Fibroblast of lung (primary cell): ENCODE data around the gene GATA3. TPM values are rescaled to one million over a fixed set of nuclear protein-coding genes. Genes with fewer than 3 reads are reported as not detected.

ENCODE experiments used
- DNase-seq, 2 donors: peaks; one replicate each; pipeline versions ENCODE4 v3.0.0 to v3.0.0-alpha.2; 2010; ENCODE audit warnings: low read depth in 2 of 2
- H2AFZ ChIP-seq: 2 replicates; pipeline ENCODE4 v1.5.1; 2012; ENCODE audit warnings: low read length, control low read depth, inconsistent platforms
- H3K27ac ChIP-seq: 2 replicates; pipeline ENCODE4 v1.5.1; 2011; ENCODE audit warnings: low read length, control low read depth; ENCODE audit not compliant: insufficient read depth
- H3K27me3 ChIP-seq: 2 replicates; pipeline ENCODE4 v1.5.1; 2011; ENCODE audit warnings: mild to moderate bottlenecking, low read length; ENCODE audit not compliant: control insufficient read depth, insufficient read depth
- H3K36me3 ChIP-seq: 2 replicates; pipeline ENCODE4 v1.5.1; 2011; ENCODE audit warnings: low read length; ENCODE audit not compliant: control insufficient read depth, insufficient read depth
- H3K4me1 ChIP-seq: 2 replicates; pipeline ENCODE4 v1.5.1; 2011; ENCODE audit warnings: low read length; ENCODE audit not compliant: control insufficient read depth, insufficient read depth; ENCODE audit errors: extremely low read depth
- H3K4me2 ChIP-seq: 2 replicates; pipeline ENCODE4 v1.5.1; 2011; ENCODE audit warnings: low read length, control low read depth; ENCODE audit not compliant: insufficient read depth; ENCODE audit errors: extremely low read depth
- H3K4me3 ChIP-seq, 4 experiments: fragments of 200-600 bp in 1 of 4; sonication (generic) in 1 of 4; replicated peaks in 1 of 4; 2 replicates each; pipeline ENCODE4 v1.5.1; 2011 to 2016; ENCODE audit warnings: low read length in 4 of 4, low read depth in 3 of 4, mild to moderate bottlenecking in 3 of 4, control low read depth in 2 of 4, inconsistent platforms in 1 of 4, mixed read lengths in 1 of 4; ENCODE audit not compliant: insufficient read depth in 1 of 4; ENCODE audit errors: control extremely low read depth in 1 of 4
- H3K79me2 ChIP-seq: 2 replicates; pipeline ENCODE4 v1.5.1; 2012; ENCODE audit warnings: mild to moderate bottlenecking, low read length, inconsistent platforms; ENCODE audit not compliant: control insufficient read depth, insufficient read depth
- H3K9ac ChIP-seq: 2 replicates; pipeline ENCODE4 v1.5.1; 2011; ENCODE audit warnings: mild to moderate bottlenecking, low read length, control low read depth; ENCODE audit not compliant: insufficient read depth
- H3K9me3 ChIP-seq: 2 replicates; pipeline ENCODE4 v1.5.1; 2012; ENCODE audit warnings: low read depth, low read length; ENCODE audit not compliant: control insufficient read depth, insufficient read depth
- H4K20me1 ChIP-seq: 2 replicates; pipeline ENCODE4 v1.5.1; 2011; ENCODE audit warnings: low read length; ENCODE audit not compliant: control insufficient read depth, insufficient read depth; ENCODE audit errors: extremely low read depth
- EZH2 ChIP-seq: IDR thresholded peaks from 2 replicates; pipeline ENCODE4 v1.5.1; 2012; ENCODE audit warnings: low read length, control low read depth, mild to moderate bottlenecking; ENCODE audit errors: missing control alignments
- polyA plus RNA-seq, 2 donors: library from polyadenylated mRNA; depleted of rRNA in 1 of 2; stranded (reverse) in 1 of 2; unstranded in 1 of 2; fragments of >200 nt; gene quantifications; 2 replicates each; pipeline ENCODE4 v1.2.1, GENCODE V29; 2011 to 2012; ENCODE audit warnings: missing spikeins in 1 of 2
- total RNA-seq: library from RNA; depleted of rRNA; stranded (reverse); fragments of >200 nt; gene quantifications from 2 replicates; pipeline ENCODE4 v1.2.1, GENCODE V29; 2014
- TF ChIP-seq, protein P1 (sequence below), 2 donors: IDR thresholded peaks in 1 of 2; conservative IDR thresholded peaks in 1 of 2; 1 replicate in 1 of 2; 2 replicates in 1 of 2; pipeline ENCODE4 v1.5.1; 2011 to 2012; ENCODE audit warnings: low read length in 2 of 2, control low read depth in 1 of 2, inconsistent platforms in 1 of 2, low read depth in 1 of 2, mild to moderate bottlenecking in 1 of 2

The GATA3 gene
- total and polyA plus RNA-seq, 2 donors (not counting 1 experiment from before 2014, with no cell fraction given), result not detected

DNA sequence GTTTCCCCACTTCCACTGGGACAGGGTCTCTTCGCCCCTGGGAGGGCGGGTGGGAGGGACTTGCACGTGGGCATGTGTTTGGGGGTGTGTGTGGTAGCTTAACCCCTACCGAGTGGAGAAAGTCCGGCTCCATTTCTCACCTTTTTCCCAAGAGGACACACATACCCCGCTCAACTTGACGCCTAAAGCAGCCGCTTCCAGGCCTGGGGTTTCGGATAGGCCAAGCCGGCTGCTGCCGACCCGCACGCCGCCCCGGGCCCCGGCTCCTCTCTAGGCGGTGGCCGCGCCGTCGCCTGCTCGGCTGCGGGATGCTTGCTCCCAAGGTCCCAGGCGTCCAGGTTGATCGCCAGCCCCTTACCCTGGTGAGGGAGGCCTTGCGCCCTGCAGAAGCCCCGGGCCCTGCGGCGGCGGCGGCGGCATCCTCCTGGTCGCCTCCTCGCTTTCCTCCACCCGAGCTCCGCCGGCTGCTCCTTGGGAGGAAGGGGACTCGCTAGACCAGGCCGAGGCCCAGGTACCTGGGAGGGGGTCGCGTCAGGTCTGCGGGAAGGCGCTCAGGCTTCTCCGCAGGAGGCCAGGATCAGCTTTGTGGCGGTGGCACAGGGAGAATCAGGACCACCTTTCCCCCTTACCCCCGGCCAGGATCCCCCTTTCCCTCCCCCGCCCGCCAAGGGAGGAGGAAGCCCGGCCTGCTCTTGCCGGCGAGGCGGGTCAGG, 3.2 kb upstream of the GATA3 start:
- Histone ChIP-seq H3K4me3 (no peak overlapping the region), H3K9ac (no peak overlapping the region), H3K27me3 (peaks cover 83% of the 10 kb centered on the region), H3K27ac (no peak overlapping the region), H3K9me3 (no peaks in the 10 kb centered on the region), H3K36me3 (no peaks in the 10 kb centered on the region), H4K20me1 (no peaks in the 10 kb centered on the region), H3K4me2 (no peak overlapping the region), H2AFZ (no peak overlapping the region), H3K4me1 (peaks cover 5% of the 10 kb centered on the region), H3K79me2 (no peaks in the 10 kb centered on the region)
- TF ChIP-seq EZH2, result peak; percentile 88
- TF ChIP-seq, protein P1, sequence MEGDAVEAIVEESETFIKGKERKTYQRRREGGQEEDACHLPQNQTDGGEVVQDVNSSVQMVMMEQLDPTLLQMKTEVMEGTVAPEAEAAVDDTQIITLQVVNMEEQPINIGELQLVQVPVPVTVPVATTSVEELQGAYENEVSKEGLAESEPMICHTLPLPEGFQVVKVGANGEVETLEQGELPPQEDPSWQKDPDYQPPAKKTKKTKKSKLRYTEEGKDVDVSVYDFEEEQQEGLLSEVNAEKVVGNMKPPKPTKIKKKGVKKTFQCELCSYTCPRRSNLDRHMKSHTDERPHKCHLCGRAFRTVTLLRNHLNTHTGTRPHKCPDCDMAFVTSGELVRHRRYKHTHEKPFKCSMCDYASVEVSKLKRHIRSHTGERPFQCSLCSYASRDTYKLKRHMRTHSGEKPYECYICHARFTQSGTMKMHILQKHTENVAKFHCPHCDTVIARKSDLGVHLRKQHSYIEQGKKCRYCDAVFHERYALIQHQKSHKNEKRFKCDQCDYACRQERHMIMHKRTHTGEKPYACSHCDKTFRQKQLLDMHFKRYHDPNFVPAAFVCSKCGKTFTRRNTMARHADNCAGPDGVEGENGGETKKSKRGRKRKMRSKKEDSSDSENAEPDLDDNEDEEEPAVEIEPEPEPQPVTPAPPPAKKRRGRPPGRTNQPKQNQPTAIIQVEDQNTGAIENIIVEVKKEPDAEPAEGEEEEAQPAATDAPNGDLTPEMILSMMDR (conservative IDR thresholded peaks at IDR 0.05 in 1 of 2, IDR thresholded peaks at IDR 0.05 in 1 of 2; ENCODE audit: low read depth in 1 of 2, low read length in 2 of 2), result no peak
- no peak for DNase-seq

DNA sequence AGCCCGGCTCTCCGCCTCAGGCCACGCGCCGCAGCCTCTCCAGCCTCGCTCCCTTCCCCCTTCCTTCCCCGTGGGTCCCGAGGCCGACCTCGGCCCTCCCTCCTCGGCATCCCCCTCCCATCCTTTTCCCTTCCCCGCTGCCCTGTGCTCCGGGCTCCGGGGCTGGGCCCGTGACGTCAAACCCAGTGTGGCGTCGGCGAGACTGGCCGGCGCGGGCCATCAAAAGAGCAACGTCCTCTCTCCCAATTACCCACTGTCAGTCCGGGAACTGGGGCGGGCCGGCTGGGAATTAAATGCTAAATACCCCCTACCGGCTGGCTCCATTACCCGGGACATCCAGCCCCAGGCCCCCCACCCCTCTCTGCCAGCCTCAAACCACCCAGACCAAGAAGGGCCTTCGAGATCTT, 2.6 kb upstream of the GATA3 start:
- DNase-seq, result no peak
- Histone ChIP-seq H3K4me2 (no peak overlapping the region), H3K79me2 (no peaks in the 10 kb centered on the region), H3K36me3 (no peaks in the 10 kb centered on the region), H3K9me3 (no peaks in the 10 kb centered on the region), H3K4me3 (no peak overlapping the region), H4K20me1 (no peaks in the 10 kb centered on the region), H2AFZ (no peak overlapping the region), H3K27ac (no peak overlapping the region), H3K9ac (no peak overlapping the region), H3K4me1 (peaks cover 5% of the 10 kb centered on the region), H3K27me3 (peaks cover 83% of the 10 kb centered on the region)
- TF ChIP-seq, protein P1 (conservative IDR thresholded peaks at IDR 0.05 in 1 of 2, IDR thresholded peaks at IDR 0.05 in 1 of 2; ENCODE audit: low read depth in 1 of 2, low read length in 2 of 2), result no peak
- TF ChIP-seq EZH2, result no peak

DNA sequence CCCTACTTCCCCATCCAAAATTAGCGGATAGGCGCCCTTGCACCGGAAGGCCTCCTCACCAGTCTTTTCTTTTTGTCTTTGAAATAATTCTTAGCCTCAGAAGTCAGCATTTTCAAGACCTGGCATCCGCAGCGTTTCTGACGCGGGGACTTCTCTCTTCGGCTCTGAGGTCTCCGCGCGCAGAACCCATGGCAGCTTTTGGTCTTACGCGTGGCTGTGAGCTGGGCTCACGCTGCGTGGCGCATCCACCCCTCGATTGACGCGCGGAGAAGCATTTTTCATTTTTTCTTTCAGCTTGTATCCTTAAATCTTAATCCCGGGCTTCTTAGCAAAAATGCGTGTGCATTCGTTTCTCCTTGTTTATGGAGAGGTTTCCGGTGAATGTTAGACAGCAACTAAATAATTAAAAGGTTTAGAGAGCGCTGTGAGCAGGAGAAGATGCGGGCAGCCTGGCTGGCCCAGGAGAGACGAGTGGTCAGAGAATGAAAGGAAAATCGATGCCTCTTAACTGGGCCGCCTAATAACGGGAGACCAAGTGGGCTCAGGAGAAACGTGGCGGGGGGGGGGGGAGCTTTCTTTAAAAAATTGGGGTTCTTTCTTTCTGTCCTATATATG, 2.0 kb upstream of the GATA3 start:
- Histone ChIP-seq H3K4me2 (no peak overlapping the region), H4K20me1 (no peaks in the 10 kb centered on the region), H3K27ac (no peak overlapping the region), H3K4me1 (peaks cover 5% of the 10 kb centered on the region), H3K9ac (no peak overlapping the region), H3K27me3 (peaks cover 81% of the 10 kb centered on the region), H3K4me3 (no peak overlapping the region), H3K36me3 (no peaks in the 10 kb centered on the region), H3K9me3 (no peaks in the 10 kb centered on the region), H2AFZ (no peak overlapping the region), H3K79me2 (no peaks in the 10 kb centered on the region)
- DNase-seq, result peak in 1 of 2 donors; percentile 31
- TF ChIP-seq, protein P1 (conservative IDR thresholded peaks at IDR 0.05 in 1 of 2, IDR thresholded peaks at IDR 0.05 in 1 of 2; ENCODE audit: low read depth in 1 of 2, low read length in 2 of 2), result no peak
- TF ChIP-seq EZH2, result peak; percentile 25
